GM12875 (cell line): ENCODE data around the gene ATP8B1.

Experiments used
- H3K4me3 ChIP-seq: one replicate; pipeline ENCODE4 v1.5.1; 2011; ENCODE audit warnings: low read depth, low read length, control low read depth
- TF ChIP-seq, protein P1 (sequence below): IDR thresholded peaks from 2 replicates; pipeline ENCODE4 v1.5.1; 2011; ENCODE audit warnings: low read depth, mild to moderate bottlenecking, control low read depth, inconsistent platforms, low read length, moderate library complexity, borderline replicate concordance; ENCODE audit not compliant: insufficient read depth

Gene ATP8B1

DNA sequence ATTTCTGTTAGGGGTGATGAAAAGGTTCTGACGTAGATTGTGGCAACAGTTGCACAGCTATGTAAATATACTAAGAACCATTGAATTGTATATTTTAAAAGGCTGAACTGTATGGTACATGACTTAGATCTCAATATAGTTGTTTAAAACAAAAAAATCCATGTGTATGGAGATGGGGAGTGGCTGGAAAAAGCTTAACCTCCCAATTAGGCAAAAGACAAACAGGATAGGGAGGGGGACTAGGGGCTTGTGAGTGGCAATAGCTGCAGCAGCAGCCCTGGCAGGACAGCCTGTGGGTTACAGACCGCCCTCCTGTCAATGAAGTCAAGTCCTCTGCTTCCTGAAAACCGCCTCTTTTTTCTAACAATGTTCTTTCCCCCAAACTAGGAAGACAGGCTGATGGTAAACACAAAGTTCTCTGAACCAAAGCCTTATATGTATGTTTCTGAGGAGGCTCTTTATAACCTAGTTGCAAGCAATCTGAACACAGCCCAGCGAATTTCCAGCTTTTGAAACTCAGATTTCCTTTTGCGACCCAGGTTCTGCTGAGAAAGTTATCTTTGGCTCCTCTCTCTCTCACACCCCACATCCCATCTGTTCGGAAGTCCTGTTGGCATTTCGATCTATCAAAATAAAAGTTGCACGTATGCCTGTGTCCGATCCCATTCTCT lies 10.3 kb downstream of the ATP8B1 start:
- TF ChIP-seq, protein P1, sequence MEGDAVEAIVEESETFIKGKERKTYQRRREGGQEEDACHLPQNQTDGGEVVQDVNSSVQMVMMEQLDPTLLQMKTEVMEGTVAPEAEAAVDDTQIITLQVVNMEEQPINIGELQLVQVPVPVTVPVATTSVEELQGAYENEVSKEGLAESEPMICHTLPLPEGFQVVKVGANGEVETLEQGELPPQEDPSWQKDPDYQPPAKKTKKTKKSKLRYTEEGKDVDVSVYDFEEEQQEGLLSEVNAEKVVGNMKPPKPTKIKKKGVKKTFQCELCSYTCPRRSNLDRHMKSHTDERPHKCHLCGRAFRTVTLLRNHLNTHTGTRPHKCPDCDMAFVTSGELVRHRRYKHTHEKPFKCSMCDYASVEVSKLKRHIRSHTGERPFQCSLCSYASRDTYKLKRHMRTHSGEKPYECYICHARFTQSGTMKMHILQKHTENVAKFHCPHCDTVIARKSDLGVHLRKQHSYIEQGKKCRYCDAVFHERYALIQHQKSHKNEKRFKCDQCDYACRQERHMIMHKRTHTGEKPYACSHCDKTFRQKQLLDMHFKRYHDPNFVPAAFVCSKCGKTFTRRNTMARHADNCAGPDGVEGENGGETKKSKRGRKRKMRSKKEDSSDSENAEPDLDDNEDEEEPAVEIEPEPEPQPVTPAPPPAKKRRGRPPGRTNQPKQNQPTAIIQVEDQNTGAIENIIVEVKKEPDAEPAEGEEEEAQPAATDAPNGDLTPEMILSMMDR: no peak
- no peak overlapping the region for H3K4me3 ChIP-seq

DNA sequence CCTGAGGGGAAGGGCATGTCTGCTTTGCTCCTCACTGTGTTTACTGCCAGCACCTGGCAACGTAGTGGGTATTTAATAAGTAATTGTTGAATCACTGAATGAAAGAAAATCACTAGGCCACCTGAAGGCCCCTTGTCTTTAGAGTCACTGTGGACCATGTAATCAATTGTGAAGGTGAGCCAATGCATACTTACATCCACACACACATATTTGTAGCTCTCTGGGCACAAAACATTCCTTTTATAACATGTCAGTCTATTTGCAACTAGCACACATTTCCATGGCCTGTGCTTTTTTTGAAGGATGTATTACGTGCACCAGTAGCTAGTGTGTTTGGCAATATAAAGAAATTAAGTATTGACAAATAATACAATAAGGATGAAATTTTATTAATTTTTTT lies 11.2 kb downstream of the ATP8B1 start:
- TF ChIP-seq, protein P1: no peak
- H3K4me3 ChIP-seq: no peak overlapping the region

GRCh38 chr18:57791192-57791591 lies 11.9 kb downstream of the ATP8B1 start:
- TF ChIP-seq, protein P1: no peak
- H3K4me3 ChIP-seq: no peak overlapping the region

GRCh38 chr18:57790316-57790715 lies 12.8 kb downstream of the ATP8B1 start:
- TF ChIP-seq, protein P1: no peak

DNA sequence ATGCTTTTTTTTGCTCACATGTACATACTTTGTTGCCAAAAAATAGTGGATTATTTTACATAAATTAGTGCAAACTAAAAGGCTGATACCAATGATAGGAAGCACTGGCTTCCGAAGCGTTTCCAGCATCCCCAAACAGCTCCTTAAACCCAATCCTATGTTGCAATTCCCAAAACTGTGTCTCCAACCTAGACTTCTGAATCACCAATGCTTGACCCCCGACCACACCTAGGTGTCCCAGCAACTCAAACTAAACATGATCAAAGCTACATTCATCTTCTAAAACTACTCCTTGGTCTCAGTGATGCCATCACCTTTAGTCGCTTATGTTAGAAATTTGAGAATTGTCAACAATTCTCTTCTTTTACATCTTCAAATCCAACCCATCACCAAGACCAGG lies 13.4 kb downstream of the ATP8B1 start:
- TF ChIP-seq, protein P1: no peak
- no peak overlapping the region for H3K4me3 ChIP-seq

More at GRCh38 chr18:57790316-57790715, 12.8 kb downstream of the ATP8B1 start:
- H3K4me3 ChIP-seq: no peak overlapping the region

GRCh38 chr18:57789090-57789489 lies 14.0 kb downstream of the ATP8B1 start:
- H3K4me3 ChIP-seq: no peak overlapping the region
- TF ChIP-seq, protein P1: no peak

DNA sequence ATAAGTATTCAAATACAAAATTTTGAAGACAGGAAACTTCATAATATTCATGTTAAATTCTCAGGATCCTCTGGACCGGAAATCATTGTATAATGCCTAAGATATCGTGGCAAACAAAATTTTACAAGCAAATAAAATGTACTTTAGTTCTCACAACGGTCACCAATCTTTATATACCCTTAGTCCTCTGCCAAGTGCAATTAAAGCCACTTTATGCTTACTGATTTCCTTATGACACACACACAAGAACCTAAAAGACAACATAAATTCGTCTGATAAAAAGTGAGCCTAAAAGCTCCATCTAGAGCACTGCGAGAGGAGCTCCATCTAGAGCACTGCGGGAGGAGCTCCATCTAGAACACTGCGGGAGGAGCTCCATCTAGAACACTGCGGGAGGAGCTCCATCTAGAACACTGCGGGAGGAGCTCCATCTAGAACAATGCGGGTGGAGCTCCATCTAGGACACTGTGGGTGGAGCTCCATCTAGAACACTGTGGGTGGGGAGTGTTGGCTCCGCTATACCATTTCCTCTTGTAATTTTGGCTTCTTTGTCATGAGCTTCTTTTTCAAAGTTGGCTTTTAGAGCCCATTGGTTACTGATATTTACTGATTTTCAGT lies 15.9 kb downstream of the ATP8B1 start:
- no peak overlapping the region for H3K4me3 ChIP-seq
- TF ChIP-seq, protein P1: no peak
